ENCODE data around the gene UBQLN1. TPM values are rescaled to one million over a fixed set of nuclear protein-coding genes. Genes with fewer than 3 reads are reported as not detected.
"Not testable (repeated sequence)": the region's sequence is repeated elsewhere in the genome, so short reads cannot be mapped to it uniquely, and the experiment has no call there.

UBQLN1 gene
- total RNA-seq, 1 donor from 2014 or later: 102 TPM

- Mint-ChIP-seq H3K27ac (ENCODE audit: unreplicated experiment) (no peak overlapping the region), H3K4me1 (ENCODE audit: unreplicated experiment) (peaks cover 3% of the 10 kb centered on the region), H3K36me3 (ENCODE audit: low read depth, unreplicated experiment) (peaks cover 3% of the 10 kb centered on the region), H3K27me3 (ENCODE audit: unreplicated experiment) (peaks cover 7% of the 10 kb centered on the region), H3K9me3 (ENCODE audit: unreplicated experiment) (no peaks in the 10 kb centered on the region), H3K4me3 (ENCODE audit: unreplicated experiment) (no peak overlapping the region)
- TF ChIP-seq CTCF (IDR thresholded peaks at IDR 0.05; ENCODE audit: unreplicated experiment): peak; percentile 47
- no peak for DNase-seq (ENCODE audit: low spot score)
These were observed 6.6 kb upstream of the UBQLN1 start for GRCh38 chr9:83714329-83714728.

- peaks cover 31% of the 10 kb centered on the region for H3K4me1 Mint-ChIP-seq (ENCODE audit: unreplicated experiment)
- H3K27me3 Mint-ChIP-seq (ENCODE audit: unreplicated experiment): peaks cover 22% of the 10 kb centered on the region
- no peak for TF ChIP-seq CTCF (IDR thresholded peaks at IDR 0.05; ENCODE audit: unreplicated experiment)
- no peaks in the 10 kb centered on the region for H3K9me3 Mint-ChIP-seq (ENCODE audit: unreplicated experiment)
- peak; percentile 40 for DNase-seq (ENCODE audit: low spot score)
- H3K27ac Mint-ChIP-seq (ENCODE audit: unreplicated experiment): peak overlapping the region; percentile 99
- H3K36me3 Mint-ChIP-seq (ENCODE audit: low read depth, unreplicated experiment): peaks cover 12% of the 10 kb centered on the region
- peak overlapping the region; percentile 94 for H3K4me3 Mint-ChIP-seq (ENCODE audit: unreplicated experiment)
These were observed 879 bp upstream of the UBQLN1 start for GRCh38 chr9:83708515-83709158.

- no peak for TF ChIP-seq CTCF (IDR thresholded peaks at IDR 0.05; ENCODE audit: unreplicated experiment)
- H3K4me3 Mint-ChIP-seq (ENCODE audit: unreplicated experiment): peak overlapping the region; percentile 94
- H3K9me3 Mint-ChIP-seq (ENCODE audit: unreplicated experiment): no peaks in the 10 kb centered on the region
- H3K4me1 Mint-ChIP-seq (ENCODE audit: unreplicated experiment): peaks cover 31% of the 10 kb centered on the region
- H3K36me3 Mint-ChIP-seq (ENCODE audit: low read depth, unreplicated experiment): peaks cover 11% of the 10 kb centered on the region
- H3K27me3 Mint-ChIP-seq (ENCODE audit: unreplicated experiment): peaks cover 22% of the 10 kb centered on the region
- H3K27ac Mint-ChIP-seq (ENCODE audit: unreplicated experiment): peak overlapping the region; percentile 70
- no peak for DNase-seq (ENCODE audit: low spot score)
These were observed 315 bp downstream of the UBQLN1 start for GRCh38 chr9:83707518-83707767.

- peak; percentile 80 for DNase-seq (ENCODE audit: low spot score)
- H3K27ac Mint-ChIP-seq (ENCODE audit: unreplicated experiment): peak overlapping the region; percentile 93
- no peaks in the 10 kb centered on the region for H3K9me3 Mint-ChIP-seq (ENCODE audit: unreplicated experiment)
- peaks cover 22% of the 10 kb centered on the region for H3K27me3 Mint-ChIP-seq (ENCODE audit: unreplicated experiment)
- H3K4me3 Mint-ChIP-seq (ENCODE audit: unreplicated experiment): peak overlapping the region; percentile 94
- no peak for TF ChIP-seq CTCF (IDR thresholded peaks at IDR 0.05; ENCODE audit: unreplicated experiment)
- peaks cover 9% of the 10 kb centered on the region for H3K36me3 Mint-ChIP-seq (ENCODE audit: low read depth, unreplicated experiment)
- peaks cover 32% of the 10 kb centered on the region for H3K4me1 Mint-ChIP-seq (ENCODE audit: unreplicated experiment)
These were observed 861 bp downstream of the UBQLN1 start for GRCh38 chr9:83706676-83707517.

GRCh38 chr9:83705219-83705651 lies 2.5 kb downstream of the UBQLN1 start:
- Mint-ChIP-seq H3K27me3 (ENCODE audit: unreplicated experiment) (peaks cover 22% of the 10 kb centered on the region), H3K4me1 (ENCODE audit: unreplicated experiment) (peaks cover 36% of the 10 kb centered on the region), H3K4me3 (ENCODE audit: unreplicated experiment) (peak overlapping the region; percentile 94), H3K27ac (ENCODE audit: unreplicated experiment) (peak overlapping the region; percentile 93)
- not testable (repeated sequence) for H3K9me3 Mint-ChIP-seq (ENCODE audit: unreplicated experiment); H3K36me3 Mint-ChIP-seq (ENCODE audit: low read depth, unreplicated experiment); DNase-seq (ENCODE audit: low spot score)

All from endothelial cell (in vitro differentiated cells).